A549 treated with AZD9567 at 1 μM for 4 hours (cell line): Measurements from ENCODE around the gene PRMT3. TPM values are rescaled to one million over a fixed set of nuclear protein-coding genes. Genes with fewer than 3 reads are reported as not detected.

ENCODE experiments used
- total RNA-seq: library from RNA; stranded (reverse); fragments of 200-300 nt; extraction: Qiagen RNA extraction; gene quantifications from 5 replicates; pipeline ENCODE4 v1.2.3, GENCODE V29; 2022; ENCODE audit not compliant: insufficient read depth

PRMT3 gene
- total RNA-seq = 26.5 to 31.9 TPM (median 30.1 TPM) in 5 replicates

GRCh38 chr11:20387261-20388095, at the start of gene PRMT3:
PRMT3 (plus strand) TSS chr11:20387716; CDS start chr11:20387747, 31 bp downstream.

GRCh38 chr11:20363500-20364340, 23.8 kb upstream of the PRMT3 start, which contains the start of gene HTATIP2:
HTATIP2 (plus strand) TSS chr11:20363714; CDS start chr11:20364238, 524 bp downstream.

Other genes starting within 250 kb of the PRMT3 start
- gene DBX1, start 227.2 kb upstream of the PRMT3 start, total RNA-seq = not detected in 5 replicates
- 177 to 187 TPM (median 180 TPM) in 5 replicates for gene HTATIP2, start 24.0 kb upstream of the PRMT3 start, total RNA-seq
- gene SLC6A5, start 211.9 kb downstream of the PRMT3 start, total RNA-seq = not detected in 5 replicates